GM12878 (cell line): ENCODE results near the gene ITPR2. TPM values are rescaled to one million over a fixed set of nuclear protein-coding genes. Genes with fewer than 3 reads are reported as not detected.

Source experiments
- ATAC-seq: fragments of 200-7000 bp; cut with Tn5 transposase; 3 replicates; pipeline ENCODE4 v1.9.1; 2020; ENCODE audit warnings: mild to moderate bottlenecking, moderate library complexity
- BruUV-seq: library from RNA; stranded (reverse); fragments of 400-500 nt; replicated peaks from 2 replicates; lab custom pipeline; 2021; lab: Mats Ljungman, UMichigan
- CTCF ChIA-PET: fragments of 300-600 bp; sonication (Branson Sonifier 250); formaldehyde crosslinking; extraction: SDS; loops from one replicate; lab custom pipeline; 2021; ENCODE audit warnings: inconsistent platforms; lab: Yijun Ruan, JAX
- POLR2A ChIA-PET: fragments of 350-600 bp; formaldehyde crosslinking; extraction: SDS; loops from one replicate; lab custom pipeline; 2021; ENCODE audit warnings: inconsistent platforms; lab: Charles Lee
- RAD21 ChIA-PET: fragments of 300-600 bp; sonication (Branson Sonifier 250); formaldehyde crosslinking; loops from one replicate; lab custom pipeline; 2023; ENCODE audit warnings: antibody characterized with exemption; ENCODE audit not compliant: unreplicated experiment; lab: Charles Lee
- SMC1A ChIA-PET: fragments of 300-600 bp; sonication (Branson Sonifier 250); formaldehyde crosslinking; loops from one replicate; lab custom pipeline; 2023; ENCODE audit not compliant: unreplicated experiment, uncharacterized antibody; lab: Charles Lee
- DNase-seq: peaks from one replicate; pipeline ENCODE4 v3.0.0-alpha.2; 2011; ENCODE audit warnings: low read depth, low spot score
- FAIRE-seq: peaks from 3 replicates; lab custom pipeline; 2011; peaks lifted over from hg19 to GRCh38; lab: Jason Lieb, UNC
- H2AFZ ChIP-seq: 2 replicates; pipeline ENCODE4 v1.6.0; 2011; ENCODE audit warnings: low read depth, low read length, control low read depth; ENCODE audit not compliant: control insufficient read depth
- H3K27ac ChIP-seq: 2 replicates; pipeline ENCODE4 v1.5.1; 2011; ENCODE audit warnings: control low read depth; ENCODE audit not compliant: control insufficient read depth, insufficient read depth
- H3K27me3 ChIP-seq, 2 experiments: replicated peaks in 1 of 2; 2 replicates each; pipeline versions ENCODE4 v1.6.0 to v1.6.1; 2011; ENCODE audit warnings: low read length in 1 of 2; ENCODE audit not compliant: control insufficient read depth in 2 of 2, insufficient read depth in 2 of 2
- H3K36me3 ChIP-seq, 2 experiments: 2 replicates each; pipeline ENCODE4 v1.5.1; 2011; ENCODE audit warnings: low read length in 1 of 2; ENCODE audit not compliant: control insufficient read depth in 2 of 2, insufficient read depth in 2 of 2
- H3K4me1 ChIP-seq: 2 replicates; pipeline ENCODE4 v1.6.1; 2011; ENCODE audit warnings: mild to moderate bottlenecking, low read length, moderate library complexity, mixed read lengths; ENCODE audit not compliant: control insufficient read depth, insufficient read depth
- H3K4me2 ChIP-seq: 2 replicates; pipeline ENCODE4 v1.6.0; 2011; ENCODE audit warnings: control low read depth; ENCODE audit not compliant: control insufficient read depth, insufficient read depth
- H3K4me3 ChIP-seq: fragments of 200-600 bp; sonication (generic); 2 replicates; pipeline ENCODE4 v1.5.1; 2016
- H3K79me2 ChIP-seq: 2 replicates; pipeline ENCODE4 v1.6.0; 2011; ENCODE audit warnings: low read length; ENCODE audit not compliant: control insufficient read depth, insufficient read depth
- H3K9ac ChIP-seq: 2 replicates; pipeline ENCODE4 v1.8.0; 2011; ENCODE audit warnings: low read length, control low read depth, mixed read lengths; ENCODE audit not compliant: control insufficient read depth, insufficient read depth
- H3K9me3 ChIP-seq: replicated peaks from 3 replicates; pipeline ENCODE4 v1.5.1; 2011; ENCODE audit warnings: mild to moderate bottlenecking, low read length; ENCODE audit not compliant: control insufficient read depth, insufficient read depth
- H4K20me1 ChIP-seq: 2 replicates; pipeline ENCODE4 v1.6.0; 2011; ENCODE audit not compliant: control insufficient read depth, insufficient read depth
- CHD1 ChIP-seq: IDR thresholded peaks from 2 replicates; pipeline ENCODE4 v1.6.1; 2012; ENCODE audit warnings: low read depth, low read length, improper control_type of control experiment
- EED ChIP-seq: sonication (generic); IDR thresholded peaks from 2 replicates; pipeline ENCODE4 v1.6.1; 2016; ENCODE audit warnings: antibody characterized with exemption, low read depth
- EGR1 ChIP-seq, 2 experiments: IDR thresholded peaks; 1 replicate in 1 of 2; 2 replicates in 1 of 2; pipeline ENCODE4 v1.6.1; 2011 to 2012; ENCODE audit warnings: low read depth in 2 of 2, low read length in 2 of 2, borderline replicate concordance in 1 of 2, mild to moderate bottlenecking in 1 of 2, moderate library complexity in 1 of 2
- IKZF1 ChIP-seq: fragments of 450-650 bp; conservative IDR thresholded peaks from 2 replicates; pipeline ENCODE4 v1.6.1; 2017; ENCODE audit warnings: antibody characterized with exemption, mild to moderate bottlenecking
- JUNB ChIP-seq: IDR thresholded peaks from 2 replicates; pipeline ENCODE4 v1.6.1; 2016; ENCODE audit warnings: antibody characterized with exemption, mild to moderate bottlenecking
- NBN ChIP-seq: fragments of 450-650 bp; IDR thresholded peaks from 2 replicates; pipeline ENCODE4 v1.6.1; 2016
- NFYA ChIP-seq: IDR thresholded peaks from 2 replicates; pipeline ENCODE4 v1.6.1; 2011; ENCODE audit warnings: low read depth, mild to moderate bottlenecking, low read length, improper control_type of control experiment, borderline replicate concordance
- RELB ChIP-seq: fragments of 450-650 bp; IDR thresholded peaks from 2 replicates; pipeline ENCODE4 v1.6.1; 2017; ENCODE audit warnings: low read depth, mild to moderate bottlenecking, moderate library complexity
- WGBS: methylation state at CpG from one replicate; pipeline ENCODE4 v1.1.6; 2016; ENCODE audit warnings: low lambda C conversion rate; ENCODE audit not compliant: insufficient replicate concordance, insufficient coverage; ENCODE audit errors: missing lambda C conversion rate; 5-methylcytosine and 5-hydroxymethylcytosine counted together
- in situ Hi-C: fragments of 300-500 bp; cut with MboI; formaldehyde crosslinking; loops from 9 replicates; pipeline ENCODE4 v1.14.3; 2018; ENCODE audit warnings: mixed read lengths
- intact Hi-C: fragments of 100-400 bp; cut with micrococcal nuclease; formaldehyde crosslinking; loops from one replicate; pipeline ENCODE4 v1.14.2; 2022; ENCODE audit not compliant: unreplicated experiment
- polyA plus RNA-seq, 11 experiments: library from polyadenylated mRNA; depleted of rRNA in 4 of 11; unstranded in 6 of 11; stranded (reverse) in 5 of 11; fragments of >200 nt; fragmentation: Nextera tagmentation in 4 of 11; fragmentation: Illumina TruSeq in 1 of 11; extraction: Ambion mirVana in 4 of 11; extraction: Trizol in 1 of 11; gene quantifications; 1 replicate in 1 of 11; 2 replicates in 10 of 11; pipeline versions ENCODE4 v1.2.1 to v1.2.3, GENCODE V29; 2011 to 2016; ENCODE audit warnings: inconsistent platforms in 2 of 11, missing spikeins in 2 of 11, low read depth in 1 of 11
- total RNA-seq, 4 experiments: library from RNA; depleted of rRNA in 3 of 4; stranded (reverse); fragments of >200 nt in 3 of 4; fragmentation: Illumina TruSeq in 1 of 4; extraction: Trizol in 1 of 4; gene quantifications; 2 replicates each; pipeline versions ENCODE4 v1.2.1 to v1.2.3, GENCODE V29; 2013 to 2021

The ITPR2 gene
- total and polyA plus RNA-seq, 10 of the 15 experiments (the other 5 are each of a cell fraction or from before 2014, with no cell fraction given), result 7.5 to 76.2 (median 47.1) TPM

- Histone ChIP-seq H4K20me1 (no peaks in the 10 kb centered on the region), H2AFZ (no peak overlapping the region), H3K9ac (no peak overlapping the region), H3K27ac (peak overlapping the region; percentile 25; the same call in 1 of the 2 replicates), H3K4me2 (no peak overlapping the region), H3K9me3 (no peaks in the 10 kb centered on the region), H3K27me3 (no peaks in the 10 kb centered on the region), H3K36me3 (peaks cover 3 to 18% of the 10 kb centered on the region in 2 experiments; a peak in 3 of 4 replicates), H3K4me3 (no peak overlapping the region), H3K79me2 (no peaks in the 10 kb centered on the region), H3K4me1 (no peaks in the 10 kb centered on the region; the same call in 1 of the 2 replicates)
- 0% methylated on average over 3 of the region's 3 CpGs for WGBS
- DNase-seq, result peak; percentile 8
- in situ Hi-C loops (no loop called here), intact Hi-C loops (no loop called here)
- SMC1A ChIA-PET, result interaction anchor here (0.8 to 3.4 kb wide), 9 partner anchors 17 to 277 kb away, joined by 3 to 11 read pairs (median 4); no protein-coding TSS in a partner anchor
- BruUV-seq, result no TSS peak
- ATAC-seq, result peak; percentile 89
- peak; percentile 49 for FAIRE-seq
- POLR2A ChIA-PET, result interaction anchor here (0.7 to 0.8 kb wide), 2 partner anchors 15 to 17 kb away, joined by 3 read pairs; no protein-coding TSS in a partner anchor
- CTCF ChIA-PET, result interaction anchor here (1.0 to 2.0 kb wide), 3 partner anchors 12 to 274 kb away, joined by 3 to 4 read pairs (median 3); no protein-coding TSS in a partner anchor
- RAD21 ChIA-PET, result interaction anchor here (0.8 to 1.4 kb wide), 6 partner anchors 56 to 299 kb away, joined by 3 to 5 read pairs (median 3); no protein-coding TSS in a partner anchor
- no peak for TF ChIP-seq CHD1
- TF ChIP-seq EGR1 (IDR thresholded peaks at IDR 0.05; ENCODE audit: borderline replicate concordance in 1 of 2, low read depth in 2 of 2, low read length in 2 of 2), result 0 out of 3 replicates have a peak, but pooled peaks of 1 of the 2 experiments have one; percentile 13
- TF ChIP-seq IKZF1, result 0 out of 2 replicates have a peak, but pooled peaks have one; percentile 23
- peak; percentile 69; the same call in 1 of the 2 replicates for TF ChIP-seq RELB
- 0 out of 2 replicates have a peak, but pooled peaks have one; percentile 16 for TF ChIP-seq NBN
- no peak for TF ChIP-seq EED
- TF ChIP-seq JUNB, result peak; percentile 32; the same call in 1 of the 2 replicates
- no peak for TF ChIP-seq NFYA
These were observed 436.6 kb downstream of the ITPR2 start for GRCh38 chr12:26396402-26396801.
